H1 (cell line): ENCODE measurements around the gene BRICD5. TPM values are rescaled to one million over a fixed set of nuclear protein-coding genes. Genes with fewer than 3 reads are reported as not detected.

Experiments
- CTCF ChIA-PET: fragments of 300-600 bp; sonication (Branson Sonifier 250); formaldehyde crosslinking; loops from one replicate; lab custom pipeline; 2021; ENCODE audit not compliant: partially characterized antibody; lab: Charles Lee
- POLR2A ChIA-PET: fragments of 300-600 bp; sonication (Branson Sonifier 250); formaldehyde crosslinking; loops from one replicate; lab custom pipeline; 2021; ENCODE audit warnings: inconsistent platforms; ENCODE audit not compliant: partially characterized antibody; lab: Charles Lee
- DNase-seq, 2 experiments: peaks; one replicate each; pipeline versions ENCODE4 v3.0.0 to v3.0.0-alpha.2; 2010 to 2022; ENCODE audit warnings: low spot score in 2 of 2, low read depth in 1 of 2, mixed read lengths in 1 of 2
- FAIRE-seq: peaks from 2 replicates; lab custom pipeline; 2011; peaks lifted over from hg19 to GRCh38; lab: Jason Lieb, UNC
- H2AFZ ChIP-seq: 2 replicates; pipeline ENCODE4 v1.8.1; 2012; ENCODE audit warnings: low read length, inconsistent platforms
- H2AK5ac ChIP-seq: 2 replicates; pipeline ENCODE4 v1.6.1; 2013; ENCODE audit warnings: low read depth, low read length
- H2BK120ac ChIP-seq: replicated peaks from 2 replicates; pipeline ENCODE3; 2013; ENCODE audit warnings: low read depth, low read length, inconsistent platforms
- H2BK12ac ChIP-seq: 2 replicates; pipeline ENCODE4 v1.6.1; 2013; ENCODE audit warnings: low read depth, low read length
- H2BK15ac ChIP-seq: 2 replicates; pipeline ENCODE4 v1.6.1; 2013; ENCODE audit warnings: low read length
- H2BK20ac ChIP-seq: 2 replicates; pipeline ENCODE4 v1.6.1; 2013; ENCODE audit warnings: low read length
- H2BK5ac ChIP-seq: 2 replicates; pipeline ENCODE4 v1.6.1; 2013; ENCODE audit warnings: low read depth, low read length
- H3K14ac ChIP-seq: 2 replicates; pipeline ENCODE4 v1.6.1; 2013; ENCODE audit warnings: inconsistent platforms; ENCODE audit not compliant: insufficient read length
- H3K18ac ChIP-seq: 2 replicates; pipeline ENCODE4 v1.6.1; 2013; ENCODE audit warnings: low read length; ENCODE audit errors: extremely low read depth
- H3K23ac ChIP-seq: 2 replicates; pipeline ENCODE4 v1.6.1; 2013; ENCODE audit warnings: inconsistent platforms; ENCODE audit not compliant: insufficient read length
- H3K23me2 ChIP-seq: 2 replicates; pipeline ENCODE4 v1.6.1; 2013; ENCODE audit warnings: low read depth, low read length
- H3K27ac ChIP-seq: 2 replicates; pipeline ENCODE4 v1.6.1; 2011; ENCODE audit warnings: low read depth, low read length, inconsistent platforms
- H3K27me3 ChIP-seq, 4 experiments: replicated peaks in 1 of 4; 1 replicate in 1 of 4; 2 replicates in 3 of 4; pipeline versions ENCODE4 v1.6.1 to v1.8.1; 2011 to 2013; ENCODE audit warnings: low read length in 3 of 4, mild to moderate bottlenecking in 3 of 4, inconsistent platforms in 2 of 4, mixed read lengths in 2 of 4, moderate library complexity in 1 of 4; ENCODE audit not compliant: control insufficient read depth in 3 of 4, insufficient read depth in 3 of 4; ENCODE audit errors: extremely low read depth in 1 of 4
- H3K36me3 ChIP-seq, 4 experiments: 2 replicates each; pipeline versions ENCODE4 v1.6.1 to v1.8.1; 2011 to 2013; ENCODE audit warnings: mild to moderate bottlenecking in 4 of 4, low read length in 3 of 4, moderate library complexity in 2 of 4, control low read depth in 1 of 4, inconsistent platforms in 1 of 4; ENCODE audit not compliant: insufficient read depth in 4 of 4, control insufficient read depth in 2 of 4
- H3K4ac ChIP-seq: replicated peaks from 2 replicates; pipeline ENCODE3; 2013; ENCODE audit warnings: low read length, low read depth, mixed read lengths, inconsistent platforms; ENCODE audit not compliant: insufficient read length
- H3K4me1 ChIP-seq, 4 experiments: replicated peaks in 1 of 4; 1 replicate in 1 of 4; 2 replicates in 3 of 4; pipeline versions ENCODE4 v1.6.1 to v1.8.1; 2011 to 2013; ENCODE audit warnings: low read length in 3 of 4, inconsistent platforms in 2 of 4, mixed read lengths in 1 of 4; ENCODE audit not compliant: insufficient read depth in 4 of 4, control insufficient read depth in 3 of 4
- H3K4me2 ChIP-seq, 2 experiments: 2 replicates each; pipeline versions ENCODE4 v1.6.1 to v1.8.1; 2011 to 2013; ENCODE audit warnings: low read depth in 2 of 2, low read length in 2 of 2, control low read depth in 1 of 2, inconsistent platforms in 1 of 2, mild to moderate bottlenecking in 1 of 2; ENCODE audit not compliant: insufficient read depth in 1 of 2
- H3K4me3 ChIP-seq, 4 experiments: fragments of 200-600, 300-600 bp in 1 of 4; sonication (generic), shearing (Covaris generic), sonication (Bioruptor Twin) in 1 of 4; 2 replicates each; pipeline versions ENCODE4 v1.5.1 to v1.8.1; 2011 to 2016; ENCODE audit warnings: low read length in 4 of 4, low read depth in 3 of 4, control low read depth in 2 of 4, inconsistent platforms in 2 of 4, mild to moderate bottlenecking in 2 of 4, mixed read lengths in 1 of 4, moderate library complexity in 1 of 4; ENCODE audit not compliant: insufficient read depth in 2 of 4; ENCODE audit errors: extremely low read depth in 1 of 4
- H3K56ac ChIP-seq: replicated peaks from 2 replicates; pipeline ENCODE3; 2013; ENCODE audit warnings: low read depth, mild to moderate bottlenecking, mixed read lengths, low read length, inconsistent platforms; ENCODE audit not compliant: insufficient read length
- H3K79me1 ChIP-seq: 2 replicates; pipeline ENCODE4 v1.6.1; 2013; ENCODE audit warnings: low read depth, low read length, control low read depth
- H3K79me2 ChIP-seq, 2 experiments: 2 replicates each; pipeline versions ENCODE4 v1.6.1 to v1.8.1; 2012 to 2013; ENCODE audit warnings: low read length in 2 of 2, mild to moderate bottlenecking in 2 of 2, inconsistent platforms in 1 of 2; ENCODE audit not compliant: insufficient read depth in 2 of 2, control insufficient read depth in 1 of 2
- H3K9ac ChIP-seq, 4 experiments: replicated peaks in 1 of 4; 1 replicate in 1 of 4; 2 replicates in 3 of 4; pipeline versions ENCODE4 v1.6.1 to v1.8.1; 2011 to 2013; ENCODE audit warnings: low read depth in 3 of 4, low read length in 3 of 4, control low read depth in 2 of 4, mild to moderate bottlenecking in 2 of 4, moderate library complexity in 2 of 4, inconsistent platforms in 1 of 4; ENCODE audit errors: extremely low read depth in 1 of 4
- H3K9me3 ChIP-seq, 2 experiments: 2 replicates each; pipeline versions ENCODE4 v1.6.1 to v1.8.1; 2012 to 2013; ENCODE audit warnings: mild to moderate bottlenecking in 2 of 2, moderate library complexity in 2 of 2, control low read depth in 1 of 2, inconsistent platforms in 1 of 2, low read depth in 1 of 2, low read length in 1 of 2, mixed read lengths in 1 of 2; ENCODE audit not compliant: insufficient read depth in 2 of 2
- H4K20me1 ChIP-seq, 2 experiments: replicated peaks in 1 of 2; 2 replicates each; pipeline versions ENCODE3 to v1.8.1; 2011 to 2013; ENCODE audit warnings: inconsistent platforms in 2 of 2, low read length in 2 of 2, mild to moderate bottlenecking in 1 of 2; ENCODE audit not compliant: insufficient read depth in 2 of 2, control insufficient read depth in 1 of 2
- H4K5ac ChIP-seq: 2 replicates; pipeline ENCODE4 v1.6.1; 2013; ENCODE audit warnings: low read length, low read depth, mixed read lengths, inconsistent platforms; ENCODE audit not compliant: insufficient read length
- H4K8ac ChIP-seq: 2 replicates; pipeline ENCODE4 v1.8.0; 2013; ENCODE audit warnings: mild to moderate bottlenecking, moderate library complexity, low read length, inconsistent platforms; ENCODE audit not compliant: insufficient read depth; ENCODE audit errors: extremely low read depth
- H4K91ac ChIP-seq: replicated peaks from 2 replicates; pipeline ENCODE3; 2013; ENCODE audit warnings: low read length, mixed read lengths, inconsistent platforms; ENCODE audit not compliant: insufficient read length
- CTBP2 ChIP-seq: IDR thresholded peaks from 2 replicates; pipeline ENCODE4 v1.7.0; 2011; ENCODE audit warnings: borderline replicate concordance, mild to moderate bottlenecking, moderate library complexity, mixed read lengths, low read length; ENCODE audit not compliant: insufficient read depth, insufficient read length
- POLR2AphosphoS5 ChIP-seq: IDR thresholded peaks from 2 replicates; pipeline ENCODE4 v1.6.1; 2011; ENCODE audit warnings: low read depth, low read length
- WGBS, 2 experiments: shearing (Covaris generic) in 1 of 2; methylation state at CpG; one replicate each; pipeline versions ENCODE4 v1.1.6 to v1.1.7; 2013 to 2015; ENCODE audit warnings: low lambda C conversion rate in 2 of 2, mixed read lengths in 2 of 2, inconsistent platforms in 1 of 2, low coverage in 1 of 2, missing lambda C conversion rate in 1 of 2; ENCODE audit not compliant: insufficient replicate concordance in 2 of 2, insufficient coverage in 1 of 2, insufficient read length in 1 of 2; ENCODE audit errors: extremely low coverage in 1 of 2, missing lambda C conversion rate in 1 of 2; 5-methylcytosine and 5-hydroxymethylcytosine counted together
- polyA plus RNA-seq, 7 experiments: library from polyadenylated mRNA; depleted of rRNA in 3 of 7; stranded (reverse) in 5 of 7; unstranded in 2 of 7; fragments of >200 nt in 5 of 7; fragments of 200-250 nt in 2 of 7; gene quantifications; 1 replicate in 5 of 7; 2 replicates in 1 of 7; 4 replicates in 1 of 7; pipeline versions ENCODE4 v1.2.1 to v1.2.3, GENCODE V29; 2011 to 2013; ENCODE audit warnings: missing spikeins in 2 of 7, mixed read lengths in 2 of 7
- total RNA-seq: library from RNA; stranded (reverse); fragmentation: NEBNext Ultra II Directional; extraction: Animal tissue kit (Norgen Biotek cat#: 25700); gene quantifications from 2 replicates; pipeline ENCODE4 v1.2.1, GENCODE V29; 2021

BRICD5 gene
- total and polyA plus RNA-seq, 2 of the 8 experiments (the other 6 are each of a cell fraction or from before 2014, with no cell fraction given) = 8.5 to 14.2 TPM

DNA sequence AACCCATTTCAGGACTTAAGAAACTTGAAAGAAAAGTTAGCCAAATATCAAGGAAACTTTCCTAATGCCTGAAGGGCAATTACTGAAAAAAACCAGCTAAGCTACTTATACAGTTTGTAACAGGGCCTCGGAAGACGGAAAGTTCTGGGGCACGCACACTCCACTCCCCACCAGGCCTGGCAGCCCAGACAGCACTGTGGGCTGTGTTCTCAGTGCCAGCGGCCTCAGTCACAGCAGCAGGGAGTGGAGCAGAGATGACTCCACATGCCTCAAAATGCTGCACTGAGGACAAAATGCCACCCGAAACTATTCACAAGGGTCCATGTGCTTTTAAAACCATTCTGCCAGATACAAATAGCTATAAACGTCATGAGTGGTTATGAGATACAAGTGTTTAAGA lies 47.1 kb upstream of the BRICD5 start:
- WGBS, 2 experiments = 92% methylated on average over 6 of the region's 6 CpGs; no CpG with 5 or more reads in 1 of the 2 experiments
- Histone ChIP-seq H3K4ac (no peak overlapping the region), H2BK15ac (no peak overlapping the region), H2AFZ (no peak overlapping the region), H3K4me1 (no peaks in the 10 kb centered on the region; a peak in 1 of 7 replicates), H4K8ac (no peak overlapping the region), H2BK5ac (no peak overlapping the region), H2AK5ac (no peak overlapping the region), H3K14ac (no peak overlapping the region), H3K79me2 (peaks cover 7 to 33% of the 10 kb centered on the region in 2 experiments; a peak in 3 of 4 replicates), H4K91ac (no peak overlapping the region), H3K9ac (no peak overlapping the region), H3K9me3 (no peaks in the 10 kb centered on the region), H3K36me3 (peaks cover 48 to 96% (median 75%) of the 10 kb centered on the region in 4 experiments), H2BK120ac (no peak overlapping the region), H2BK20ac (no peak overlapping the region), H3K27me3 (no peaks in the 10 kb centered on the region), H4K5ac (no peak overlapping the region), H4K20me1 (peaks cover 16 to 20% of the 10 kb centered on the region in 2 experiments)
- no peak for DNase-seq
- ChIA-PET POLR2A (interaction anchor here (0.6 to 13.9 kb wide), 10 partner anchors 9 to 192 kb away, joined by 3 to 228 read pairs (median 4); partner anchors contain the start of genes DNASE1L2, PGP, RNPS1 and TRAF7), CTCF (interaction anchor here (0.6 to 1.8 kb wide), 7 partner anchors 10 to 458 kb away, joined by 3 to 5 read pairs (median 3); no protein-coding TSS in a partner anchor)
- TF ChIP-seq POLR2AphosphoS5 = peak; percentile 31; the same call in 1 of the 2 replicates
- TF ChIP-seq CTBP2 = no peak
- TF ChIP-seq, all 59 proteins: peak for 1
- Histone ChIP-seq H3K23ac (no peak overlapping the region), H3K23me2 (0 out of 2 replicates have a peak, but pooled peaks cover 2% of the 10 kb centered on the region), H3K18ac (no peak overlapping the region), H3K79me1 (peaks cover 4% of the 10 kb centered on the region), H3K27ac (no peak overlapping the region), H3K4me3 (no peak overlapping the region), H2BK12ac (no peak overlapping the region), H3K4me2 (no peak overlapping the region), H3K56ac (no peak overlapping the region)
- no peak for FAIRE-seq
